NT2/D1 (cell line): ENCODE data around the gene CD44.

ENCODE experiments used
- SUZ12 ChIP-seq: IDR thresholded peaks from 2 replicates; pipeline ENCODE4 v1.6.1; 2011; ENCODE audit not compliant: insufficient read length, insufficient read depth; ENCODE audit errors: extremely low read depth
- YY1 ChIP-seq: IDR thresholded peaks from 2 replicates; pipeline ENCODE4 v1.6.1; 2011; ENCODE audit not compliant: insufficient read length, insufficient read depth

DNA sequence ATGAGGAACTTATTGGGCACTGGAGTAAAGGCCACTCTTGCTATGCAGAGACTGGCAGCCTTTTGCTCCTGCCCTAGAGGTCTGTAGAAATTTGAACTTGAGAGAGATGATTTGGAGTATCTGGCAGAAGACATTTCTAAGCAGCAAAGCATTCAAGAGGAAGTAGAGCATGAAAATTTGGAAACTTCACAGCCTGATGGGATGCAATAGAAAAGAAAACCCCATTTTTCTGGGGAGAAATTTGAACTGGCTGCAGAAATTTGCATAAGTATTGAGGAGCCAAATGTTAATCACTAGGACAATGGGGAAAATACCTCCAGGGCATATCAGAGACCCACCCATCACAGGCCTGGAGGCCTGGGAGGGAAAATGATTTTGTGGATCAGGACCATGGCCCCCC lies 29.9 kb upstream of the CD44 start:
- TF ChIP-seq SUZ12 (no peak), YY1 (no peak)
